H1 (cell line): ENCODE data around the gene EPHB3. TPM values are rescaled to one million over a fixed set of nuclear protein-coding genes. Genes with fewer than 3 reads are reported as not detected.

Experiments used
- CTCF ChIA-PET: fragments of 300-600 bp; sonication (Branson Sonifier 250); formaldehyde crosslinking; loops from one replicate; lab custom pipeline; 2021; ENCODE audit not compliant: partially characterized antibody; lab: Charles Lee
- POLR2A ChIA-PET: fragments of 300-600 bp; sonication (Branson Sonifier 250); formaldehyde crosslinking; loops from one replicate; lab custom pipeline; 2021; ENCODE audit warnings: inconsistent platforms; ENCODE audit not compliant: partially characterized antibody; lab: Charles Lee
- DNase-seq, 2 experiments: peaks; one replicate each; pipeline versions ENCODE4 v3.0.0 to v3.0.0-alpha.2; 2010 to 2022; ENCODE audit warnings: low spot score in 2 of 2, low read depth in 1 of 2, mixed read lengths in 1 of 2
- FAIRE-seq: peaks from 2 replicates; lab custom pipeline; 2011; peaks lifted over from hg19 to GRCh38; lab: Jason Lieb, UNC
- H2AFZ ChIP-seq: 2 replicates; pipeline ENCODE4 v1.8.1; 2012; ENCODE audit warnings: low read length, inconsistent platforms
- H2AK5ac ChIP-seq: 2 replicates; pipeline ENCODE4 v1.6.1; 2013; ENCODE audit warnings: low read depth, low read length
- H2BK120ac ChIP-seq: replicated peaks from 2 replicates; pipeline ENCODE3; 2013; ENCODE audit warnings: low read depth, low read length, inconsistent platforms
- H2BK12ac ChIP-seq: 2 replicates; pipeline ENCODE4 v1.6.1; 2013; ENCODE audit warnings: low read depth, low read length
- H2BK15ac ChIP-seq: 2 replicates; pipeline ENCODE4 v1.6.1; 2013; ENCODE audit warnings: low read length
- H2BK20ac ChIP-seq: 2 replicates; pipeline ENCODE4 v1.6.1; 2013; ENCODE audit warnings: low read length
- H2BK5ac ChIP-seq: 2 replicates; pipeline ENCODE4 v1.6.1; 2013; ENCODE audit warnings: low read depth, low read length
- H3K14ac ChIP-seq: 2 replicates; pipeline ENCODE4 v1.6.1; 2013; ENCODE audit warnings: inconsistent platforms; ENCODE audit not compliant: insufficient read length
- H3K18ac ChIP-seq: 2 replicates; pipeline ENCODE4 v1.6.1; 2013; ENCODE audit warnings: low read length; ENCODE audit errors: extremely low read depth
- H3K23ac ChIP-seq: 2 replicates; pipeline ENCODE4 v1.6.1; 2013; ENCODE audit warnings: inconsistent platforms; ENCODE audit not compliant: insufficient read length
- H3K23me2 ChIP-seq: 2 replicates; pipeline ENCODE4 v1.6.1; 2013; ENCODE audit warnings: low read depth, low read length
- H3K27ac ChIP-seq: 2 replicates; pipeline ENCODE4 v1.6.1; 2011; ENCODE audit warnings: low read depth, low read length, inconsistent platforms
- H3K27me3 ChIP-seq, 4 experiments: replicated peaks in 1 of 4; 1 replicate in 1 of 4; 2 replicates in 3 of 4; pipeline versions ENCODE4 v1.6.1 to v1.8.1; 2011 to 2013; ENCODE audit warnings: low read length in 3 of 4, mild to moderate bottlenecking in 3 of 4, inconsistent platforms in 2 of 4, mixed read lengths in 2 of 4, moderate library complexity in 1 of 4; ENCODE audit not compliant: control insufficient read depth in 3 of 4, insufficient read depth in 3 of 4; ENCODE audit errors: extremely low read depth in 1 of 4
- H3K36me3 ChIP-seq, 4 experiments: 2 replicates each; pipeline versions ENCODE4 v1.6.1 to v1.8.1; 2011 to 2013; ENCODE audit warnings: mild to moderate bottlenecking in 4 of 4, low read length in 3 of 4, moderate library complexity in 2 of 4, control low read depth in 1 of 4, inconsistent platforms in 1 of 4; ENCODE audit not compliant: insufficient read depth in 4 of 4, control insufficient read depth in 2 of 4
- H3K4ac ChIP-seq: replicated peaks from 2 replicates; pipeline ENCODE3; 2013; ENCODE audit warnings: low read length, low read depth, mixed read lengths, inconsistent platforms; ENCODE audit not compliant: insufficient read length
- H3K4me1 ChIP-seq, 4 experiments: replicated peaks in 1 of 4; 1 replicate in 1 of 4; 2 replicates in 3 of 4; pipeline versions ENCODE4 v1.6.1 to v1.8.1; 2011 to 2013; ENCODE audit warnings: low read length in 3 of 4, inconsistent platforms in 2 of 4, mixed read lengths in 1 of 4; ENCODE audit not compliant: insufficient read depth in 4 of 4, control insufficient read depth in 3 of 4
- H3K4me2 ChIP-seq, 2 experiments: 2 replicates each; pipeline versions ENCODE4 v1.6.1 to v1.8.1; 2011 to 2013; ENCODE audit warnings: low read depth in 2 of 2, low read length in 2 of 2, control low read depth in 1 of 2, inconsistent platforms in 1 of 2, mild to moderate bottlenecking in 1 of 2; ENCODE audit not compliant: insufficient read depth in 1 of 2
- H3K4me3 ChIP-seq, 4 experiments: fragments of 200-600, 300-600 bp in 1 of 4; sonication (generic), shearing (Covaris generic), sonication (Bioruptor Twin) in 1 of 4; 2 replicates each; pipeline versions ENCODE4 v1.5.1 to v1.8.1; 2011 to 2016; ENCODE audit warnings: low read length in 4 of 4, low read depth in 3 of 4, control low read depth in 2 of 4, inconsistent platforms in 2 of 4, mild to moderate bottlenecking in 2 of 4, mixed read lengths in 1 of 4, moderate library complexity in 1 of 4; ENCODE audit not compliant: insufficient read depth in 2 of 4; ENCODE audit errors: extremely low read depth in 1 of 4
- H3K56ac ChIP-seq: replicated peaks from 2 replicates; pipeline ENCODE3; 2013; ENCODE audit warnings: low read depth, mild to moderate bottlenecking, mixed read lengths, low read length, inconsistent platforms; ENCODE audit not compliant: insufficient read length
- H3K79me1 ChIP-seq: 2 replicates; pipeline ENCODE4 v1.6.1; 2013; ENCODE audit warnings: low read depth, low read length, control low read depth
- H3K79me2 ChIP-seq, 2 experiments: 2 replicates each; pipeline versions ENCODE4 v1.6.1 to v1.8.1; 2012 to 2013; ENCODE audit warnings: low read length in 2 of 2, mild to moderate bottlenecking in 2 of 2, inconsistent platforms in 1 of 2; ENCODE audit not compliant: insufficient read depth in 2 of 2, control insufficient read depth in 1 of 2
- H3K9ac ChIP-seq, 4 experiments: replicated peaks in 1 of 4; 1 replicate in 1 of 4; 2 replicates in 3 of 4; pipeline versions ENCODE4 v1.6.1 to v1.8.1; 2011 to 2013; ENCODE audit warnings: low read depth in 3 of 4, low read length in 3 of 4, control low read depth in 2 of 4, mild to moderate bottlenecking in 2 of 4, moderate library complexity in 2 of 4, inconsistent platforms in 1 of 4; ENCODE audit errors: extremely low read depth in 1 of 4
- H3K9me3 ChIP-seq, 2 experiments: 2 replicates each; pipeline versions ENCODE4 v1.6.1 to v1.8.1; 2012 to 2013; ENCODE audit warnings: mild to moderate bottlenecking in 2 of 2, moderate library complexity in 2 of 2, control low read depth in 1 of 2, inconsistent platforms in 1 of 2, low read depth in 1 of 2, low read length in 1 of 2, mixed read lengths in 1 of 2; ENCODE audit not compliant: insufficient read depth in 2 of 2
- H4K20me1 ChIP-seq, 2 experiments: replicated peaks in 1 of 2; 2 replicates each; pipeline versions ENCODE3 to v1.8.1; 2011 to 2013; ENCODE audit warnings: inconsistent platforms in 2 of 2, low read length in 2 of 2, mild to moderate bottlenecking in 1 of 2; ENCODE audit not compliant: insufficient read depth in 2 of 2, control insufficient read depth in 1 of 2
- H4K5ac ChIP-seq: 2 replicates; pipeline ENCODE4 v1.6.1; 2013; ENCODE audit warnings: low read length, low read depth, mixed read lengths, inconsistent platforms; ENCODE audit not compliant: insufficient read length
- H4K8ac ChIP-seq: 2 replicates; pipeline ENCODE4 v1.8.0; 2013; ENCODE audit warnings: mild to moderate bottlenecking, moderate library complexity, low read length, inconsistent platforms; ENCODE audit not compliant: insufficient read depth; ENCODE audit errors: extremely low read depth
- H4K91ac ChIP-seq: replicated peaks from 2 replicates; pipeline ENCODE3; 2013; ENCODE audit warnings: low read length, mixed read lengths, inconsistent platforms; ENCODE audit not compliant: insufficient read length
- ATF2 ChIP-seq: IDR thresholded peaks from 2 replicates; pipeline ENCODE4 v1.6.1; 2012; ENCODE audit warnings: low read length, inconsistent platforms
- BCL11A ChIP-seq, 2 experiments: IDR thresholded peaks; one replicate each; pipeline ENCODE4 v1.6.1; 2011; ENCODE audit warnings: low read depth in 2 of 2, low read length in 2 of 2, mild to moderate bottlenecking in 2 of 2
- EZH2 ChIP-seq: fragments of 200-600 bp; sonication (generic); IDR thresholded peaks from 2 replicates; pipeline ENCODE4 v1.7.1; 2012; ENCODE audit warnings: low read depth, mild to moderate bottlenecking, moderate library complexity, low read length, inconsistent platforms; ENCODE audit not compliant: severe bottlenecking
- GABPA ChIP-seq: IDR thresholded peaks from 2 replicates; pipeline ENCODE4 v1.6.1; 2011; ENCODE audit warnings: mild to moderate bottlenecking, low read length, moderate library complexity, borderline replicate concordance; ENCODE audit not compliant: insufficient read depth
- GTF2F1 ChIP-seq: IDR thresholded peaks from 2 replicates; pipeline ENCODE4 v1.6.1; 2012; ENCODE audit warnings: low read depth, low read length, improper control_type of control experiment, borderline replicate concordance
- JUND ChIP-seq: IDR thresholded peaks from 2 replicates; pipeline ENCODE4 v1.6.1; 2011; ENCODE audit warnings: mild to moderate bottlenecking, improper control_type of control experiment, low read length
- PHF8 ChIP-seq: fragments of 200-600 bp; sonication (generic); conservative IDR thresholded peaks from 2 replicates; pipeline ENCODE4 v1.7.1; 2012; ENCODE audit warnings: low read depth, mild to moderate bottlenecking, inconsistent platforms, low read length, moderate library complexity
- SIN3A ChIP-seq, 2 experiments: IDR thresholded peaks in 1 of 2; conservative IDR thresholded peaks in 1 of 2; 2 replicates each; pipeline ENCODE4 v1.6.1; 2011 to 2012; ENCODE audit warnings: low read length in 2 of 2, improper control_type of control experiment in 1 of 2, low read depth in 1 of 2, mild to moderate bottlenecking in 1 of 2
- SRF ChIP-seq: IDR thresholded peaks from 2 replicates; pipeline ENCODE4 v1.6.1; 2011; ENCODE audit warnings: mild to moderate bottlenecking, low read depth, low read length, moderate library complexity
- TBP ChIP-seq: IDR thresholded peaks from 2 replicates; pipeline ENCODE4 v1.6.1; 2011; ENCODE audit warnings: low read depth, low read length, improper control_type of control experiment
- WGBS, 2 experiments: shearing (Covaris generic) in 1 of 2; methylation state at CpG; one replicate each; pipeline versions ENCODE4 v1.1.6 to v1.1.7; 2013 to 2015; ENCODE audit warnings: low lambda C conversion rate in 2 of 2, mixed read lengths in 2 of 2, inconsistent platforms in 1 of 2, low coverage in 1 of 2, missing lambda C conversion rate in 1 of 2; ENCODE audit not compliant: insufficient replicate concordance in 2 of 2, insufficient coverage in 1 of 2, insufficient read length in 1 of 2; ENCODE audit errors: extremely low coverage in 1 of 2, missing lambda C conversion rate in 1 of 2; 5-methylcytosine and 5-hydroxymethylcytosine counted together
- polyA plus RNA-seq, 7 experiments: library from polyadenylated mRNA; depleted of rRNA in 3 of 7; stranded (reverse) in 5 of 7; unstranded in 2 of 7; fragments of >200 nt in 5 of 7; fragments of 200-250 nt in 2 of 7; gene quantifications; 1 replicate in 5 of 7; 2 replicates in 1 of 7; 4 replicates in 1 of 7; pipeline versions ENCODE4 v1.2.1 to v1.2.3, GENCODE V29; 2011 to 2013; ENCODE audit warnings: missing spikeins in 2 of 7, mixed read lengths in 2 of 7
- total RNA-seq: library from RNA; stranded (reverse); fragmentation: NEBNext Ultra II Directional; extraction: Animal tissue kit (Norgen Biotek cat#: 25700); gene quantifications from 2 replicates; pipeline ENCODE4 v1.2.1, GENCODE V29; 2021

EPHB3 gene
- total and polyA plus RNA-seq, 2 of the 8 experiments (the other 6 are each of a cell fraction or from before 2014, with no cell fraction given) = 0.41 to 0.91 TPM

DNA sequence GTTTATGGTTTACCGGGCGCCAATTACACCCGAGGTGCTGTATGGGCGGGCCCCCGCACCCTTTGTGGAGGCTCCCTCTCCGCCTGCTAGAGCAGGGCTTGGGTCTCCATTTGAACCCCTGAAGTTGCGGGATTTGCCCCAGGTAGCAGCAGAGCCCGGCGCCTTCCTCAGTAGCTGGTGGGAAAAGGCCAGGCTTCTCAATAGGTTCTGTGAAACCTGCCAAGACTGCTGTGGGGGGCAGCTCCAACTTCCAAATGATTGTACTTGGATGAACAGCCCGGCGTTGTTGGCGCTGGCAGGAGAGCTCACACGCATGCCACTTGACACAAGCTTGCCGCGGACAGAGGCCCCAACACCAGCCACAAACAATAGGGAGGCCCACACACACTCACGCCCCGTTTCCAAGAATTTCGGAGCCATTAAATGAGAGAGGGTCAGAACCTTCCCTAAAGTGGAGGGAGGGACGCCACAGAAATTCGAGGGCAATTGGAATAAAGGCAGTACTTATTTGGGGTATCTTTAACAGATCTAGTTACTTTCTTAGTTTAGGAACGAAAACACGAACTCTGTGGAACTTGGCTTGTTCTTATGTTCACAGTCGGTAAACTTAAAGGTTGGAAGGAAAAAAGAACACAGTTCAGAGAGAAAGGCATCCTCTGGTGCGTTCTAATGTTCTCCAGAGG lies 1.4 kb downstream of the EPHB3 start:
- H3K4me1 ChIP-seq = peaks cover 17 to 47% (median 43%) of the 10 kb centered on the region in 4 experiments
- H3K4me2 ChIP-seq = peak overlapping the region; percentile 47 to 59
- no peaks in the 10 kb centered on the region; a peak in 1 of 8 replicates for H3K36me3 ChIP-seq
- no peak overlapping the region for H3K14ac ChIP-seq
- peak overlapping the region in 1 of 4 experiments; percentile 63; a peak in 3 of 8 replicates for H3K4me3 ChIP-seq
- no peak overlapping the region for H2BK20ac ChIP-seq
- no peak for FAIRE-seq
- no peak overlapping the region for H4K8ac ChIP-seq
- H2BK5ac ChIP-seq = no peak overlapping the region
- H3K9ac ChIP-seq = no peak overlapping the region
- H3K79me2 ChIP-seq = no peaks in the 10 kb centered on the region
- no peak overlapping the region for H3K23ac ChIP-seq
- peaks cover 69 to 94% (median 88%) of the 10 kb centered on the region in 4 experiments for H3K27me3 ChIP-seq
- no peak overlapping the region for H2BK15ac ChIP-seq
- H4K91ac ChIP-seq = no peak overlapping the region
- peaks cover 2% of the 10 kb centered on the region; the same call in 1 of the 2 replicates for H3K23me2 ChIP-seq
- H2AK5ac ChIP-seq = no peak overlapping the region
- H2BK120ac ChIP-seq = no peak overlapping the region
- H3K18ac ChIP-seq = peak overlapping the region; percentile 38; the same call in 1 of the 2 replicates
- H3K79me1 ChIP-seq = no peaks in the 10 kb centered on the region
- ChIA-PET POLR2A (interaction anchor here (1.2 to 5.9 kb wide), 4 partner anchors 10 to 202 kb away, joined by 3 to 46 read pairs (median 13); partner anchors contain the start of gene MAGEF1), CTCF (interaction anchor here (0.7 to 3.2 kb wide), 7 partner anchors 17 to 99 kb away, joined by 3 to 20 read pairs (median 3); no protein-coding TSS in a partner anchor)
- 14% methylated on average over 24 of the region's 24 CpGs; no CpG with 5 or more reads in 1 of the 2 experiments for WGBS, 2 experiments
- H4K5ac ChIP-seq = no peak overlapping the region
- no peak overlapping the region for H2AFZ ChIP-seq
- H4K20me1 ChIP-seq = peaks cover 19 to 21% of the 10 kb centered on the region in 2 experiments
- H3K9me3 ChIP-seq = no peaks in the 10 kb centered on the region
- no peak overlapping the region for H2BK12ac ChIP-seq
- no peak for DNase-seq
- no peak overlapping the region for H3K56ac ChIP-seq
- no peak overlapping the region for H3K4ac ChIP-seq
- no peak overlapping the region for H3K27ac ChIP-seq
- no peak for TF ChIP-seq ATF2
- no peak for TF ChIP-seq SRF
- no peak for TF ChIP-seq JUND
- TF ChIP-seq TBP = no peak
- no peak for TF ChIP-seq GTF2F1
- TF ChIP-seq EZH2 = peak; percentile 92
- TF ChIP-seq GABPA = no peak
- no peak for TF ChIP-seq SIN3A (conservative IDR thresholded peaks at IDR 0.05 in 1 of 2, IDR thresholded peaks at IDR 0.05 in 1 of 2; ENCODE audit: low read depth in 1 of 2, low read length in 2 of 2)
- TF ChIP-seq BCL11A (IDR thresholded peaks at IDR 0.05; ENCODE audit: low read depth in 2 of 2, low read length in 2 of 2) = no peak
- TF ChIP-seq PHF8 = no peak
